Hindlimb muscle (tissue), 1 donor: ENCODE results near the gene RILPL2. TPM values are rescaled to one million over a fixed set of nuclear protein-coding genes. Genes with fewer than 3 reads are reported as not detected.
A peak's percentile ranks its signal among the peaks of the same experiment; 100 is the strongest.
"Not testable (repeated sequence)": the region's sequence is repeated elsewhere in the genome, so short reads cannot be mapped to it uniquely, and the experiment has no call there.

Experiments
- DNase-seq: peaks from one replicate; pipeline ENCODE4 v3.0.0-alpha.2; 2013
- polyA plus RNA-seq: library from polyadenylated mRNA; unstranded; fragments of 120-200 nt; gene quantifications from one replicate; pipeline ENCODE4 v1.2.1, GENCODE V29; 2013; ENCODE audit not compliant: insufficient read length

Gene RILPL2
- polyA plus RNA-seq, 1 donor: 1.8 TPM

- no peak for DNase-seq
These were observed 34.5 kb downstream of the RILPL2 start for GRCh38 chr12:123401753-123402683.

DNA sequence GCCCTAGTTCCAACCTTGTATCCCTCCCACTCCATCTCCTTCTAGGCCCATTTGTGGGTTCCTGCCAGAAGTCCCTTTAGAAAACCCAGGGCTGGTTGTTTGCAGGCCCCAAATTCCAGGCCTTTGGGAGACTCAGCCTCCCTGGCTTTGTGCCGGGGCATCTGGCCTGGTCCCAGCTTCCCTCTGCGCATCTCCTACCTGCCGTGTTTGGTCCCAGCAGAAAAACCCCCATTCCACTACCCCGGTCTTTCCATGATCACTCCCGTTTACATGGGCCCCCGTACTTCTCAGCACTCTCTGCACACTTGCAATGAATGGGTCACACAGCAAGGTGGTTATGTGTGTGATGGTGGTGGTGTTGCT, 37.2 kb downstream of the RILPL2 start:
- no peak for DNase-seq

DNA sequence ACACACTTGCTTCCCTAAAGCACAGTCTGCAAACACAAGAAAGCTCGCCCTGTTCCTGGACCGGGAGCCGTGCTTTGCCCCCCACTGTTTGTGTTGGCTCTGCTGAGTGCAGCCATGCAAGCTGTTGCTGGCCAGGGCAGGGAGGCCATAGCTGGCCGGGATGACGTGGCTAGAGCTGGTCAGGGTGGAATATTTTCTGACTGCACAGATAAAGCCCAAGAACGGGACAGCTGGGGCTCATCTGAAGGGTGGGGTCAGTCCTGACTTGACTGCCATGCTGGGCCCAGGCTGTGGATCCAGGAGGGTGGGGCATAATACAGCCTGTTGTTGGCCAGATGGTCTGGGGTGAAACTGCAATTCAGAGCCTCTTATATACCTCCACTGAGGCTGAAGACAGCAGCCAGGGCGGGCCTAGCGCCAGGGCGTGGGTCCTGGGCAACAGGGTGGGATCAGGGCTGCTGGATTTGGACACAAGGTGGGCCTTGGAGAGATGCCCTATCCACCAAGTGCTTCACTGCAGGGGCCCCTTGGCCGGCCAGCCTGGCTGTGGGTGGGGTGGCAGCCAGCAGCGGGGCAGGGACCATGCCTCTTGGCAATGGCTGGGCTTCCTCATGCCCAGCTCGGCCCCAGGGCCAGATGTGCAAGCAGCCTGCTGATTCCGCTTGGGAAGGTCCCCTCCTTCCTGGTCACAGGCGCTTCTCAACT, 37.8 kb downstream of the RILPL2 start:
- DNase-seq: peak; percentile 16

DNA sequence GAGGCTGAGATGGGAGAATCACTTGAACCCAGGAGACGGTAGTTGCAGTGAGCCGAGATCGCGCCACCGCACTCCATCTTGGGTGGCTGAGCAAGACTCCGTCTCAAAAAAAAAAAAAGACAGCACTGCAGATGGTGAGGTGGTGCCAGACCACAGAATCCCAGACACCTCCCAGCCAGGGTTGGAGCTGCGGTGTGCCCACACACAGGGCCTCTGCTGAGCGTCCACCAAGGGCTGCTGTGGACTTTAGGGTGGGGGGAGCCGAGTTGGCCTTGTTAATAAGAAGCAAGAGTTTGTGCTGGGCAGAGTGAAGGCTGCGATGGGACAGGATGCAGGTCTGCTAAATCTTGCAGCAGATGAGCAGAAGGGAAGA, 38.3 kb downstream of the RILPL2 start:
- DNase-seq: no peak

- no peak for DNase-seq
These were observed 39.1 kb downstream of the RILPL2 start for GRCh38 chr12:123397400-123397799.

- DNase-seq: no peak
These were observed 39.5 kb downstream of the RILPL2 start for GRCh38 chr12:123396954-123397353.

DNA sequence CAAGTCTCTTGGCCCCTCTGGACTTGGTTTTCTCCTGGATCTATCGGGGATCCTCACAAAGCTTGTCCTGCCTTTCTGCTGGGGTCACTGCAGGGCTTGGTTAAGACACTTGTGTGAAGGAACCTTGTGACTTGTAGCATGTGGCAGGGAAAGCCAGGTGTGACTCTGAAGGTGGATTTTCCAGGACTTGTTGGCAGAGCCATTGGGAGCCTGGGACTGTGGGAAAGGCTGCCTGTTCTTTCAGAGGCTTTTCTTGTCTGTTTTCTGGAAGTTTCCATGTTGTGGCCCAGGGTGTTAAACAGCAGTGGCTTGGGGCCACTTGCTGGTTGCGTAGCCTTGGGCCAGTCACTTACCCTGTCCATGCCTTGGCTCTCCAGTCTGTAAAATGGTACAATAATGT, 39.9 kb downstream of the RILPL2 start:
- no peak for DNase-seq

GRCh38 chr12:123395236-123395635, 41.2 kb downstream of the RILPL2 start:
- no peak for DNase-seq

DNA sequence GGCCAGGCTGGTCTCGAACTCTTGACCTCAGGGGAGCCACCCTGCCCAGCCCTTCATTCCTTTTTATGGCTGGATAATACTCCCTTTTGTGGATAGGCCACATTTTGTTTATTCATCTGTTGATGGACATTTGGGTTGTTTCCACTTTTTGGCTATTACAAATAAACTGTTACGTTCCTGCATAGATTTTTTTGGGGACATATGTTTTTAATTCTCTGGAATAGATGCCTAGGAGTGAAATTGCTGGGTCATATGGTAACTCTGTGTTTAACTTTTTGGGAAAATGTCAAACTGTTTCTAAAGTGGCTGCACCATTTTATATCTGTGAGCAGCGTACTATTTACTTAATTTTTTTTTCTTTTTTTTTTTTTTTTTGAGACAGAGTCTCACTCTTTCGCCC, 42.7 kb downstream of the RILPL2 start:
- no peak for DNase-seq

GRCh38 chr12:123391546-123392343, 44.7 kb downstream of the RILPL2 start:
- DNase-seq: no peak

- DNase-seq: no peak
These were observed 45.7 kb downstream of the RILPL2 start for GRCh38 chr12:123390498-123391426.

GRCh38 chr12:123389560-123390351, 46.7 kb downstream of the RILPL2 start:
- peak; percentile 14 for DNase-seq

DNA sequence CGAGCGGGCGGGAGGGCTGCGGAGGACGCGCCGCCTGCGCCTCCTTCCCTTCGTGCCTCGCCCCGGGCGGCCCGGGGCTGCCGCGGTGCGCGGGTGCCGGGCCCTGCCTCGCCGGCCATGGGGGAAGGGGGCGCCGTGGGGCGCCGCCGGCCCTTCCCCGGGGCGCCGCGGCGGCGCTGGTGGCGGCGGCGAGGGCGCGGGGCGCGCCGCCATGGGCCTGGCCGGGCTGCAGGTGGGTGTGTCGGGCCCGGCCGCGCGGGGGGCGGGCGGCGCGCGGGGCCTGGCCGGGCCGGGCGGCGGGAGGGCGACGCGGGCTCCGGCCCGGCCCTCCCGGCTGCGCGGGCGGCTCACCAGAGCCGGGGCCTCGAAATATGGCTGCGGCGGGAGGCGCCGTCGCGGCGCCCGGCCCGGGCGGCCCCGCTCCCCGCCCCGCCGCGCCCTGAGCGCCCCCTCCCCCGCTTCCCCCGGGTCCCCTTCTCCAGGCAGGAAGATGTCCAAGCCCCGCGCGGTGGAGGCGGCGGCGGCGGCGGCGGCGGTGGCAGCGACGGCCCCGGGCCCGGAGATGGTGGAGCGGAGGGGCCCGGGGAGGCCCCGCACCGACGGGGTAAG, 47.4 kb downstream of the RILPL2 start:
- no peak for DNase-seq

GRCh38 chr12:123388177-123388950, 48.1 kb downstream of the RILPL2 start:
- peak; percentile 83 for DNase-seq

GRCh38 chr12:123387508-123388176, 48.8 kb downstream of the RILPL2 start:
- no peak for DNase-seq

DNA sequence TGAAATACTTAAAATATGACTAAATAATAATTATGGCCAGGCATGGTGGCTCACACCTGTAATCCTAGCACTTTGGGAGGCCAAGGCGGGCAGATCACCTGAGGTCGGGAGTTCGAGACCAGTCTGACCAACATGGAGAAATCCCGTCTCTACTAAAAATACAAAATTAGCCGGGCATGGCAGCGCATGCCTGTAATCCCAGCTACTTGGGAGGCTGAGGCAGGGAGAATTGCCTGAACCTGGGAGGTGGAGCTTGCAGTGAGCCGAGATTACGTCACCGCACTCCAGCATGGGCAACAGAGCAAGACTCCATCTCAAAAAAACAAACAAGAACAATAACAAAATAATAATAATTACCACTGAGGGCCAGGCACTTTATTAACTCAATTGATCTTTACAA, 50.9 kb downstream of the RILPL2 start:
- not testable (repeated sequence) for DNase-seq

GRCh38 chr12:123384994-123385376, 51.5 kb downstream of the RILPL2 start:
- DNase-seq: no peak

GRCh38 chr12:123384318-123384993, 52.0 kb downstream of the RILPL2 start:
- peak; percentile 10 for DNase-seq

DNA sequence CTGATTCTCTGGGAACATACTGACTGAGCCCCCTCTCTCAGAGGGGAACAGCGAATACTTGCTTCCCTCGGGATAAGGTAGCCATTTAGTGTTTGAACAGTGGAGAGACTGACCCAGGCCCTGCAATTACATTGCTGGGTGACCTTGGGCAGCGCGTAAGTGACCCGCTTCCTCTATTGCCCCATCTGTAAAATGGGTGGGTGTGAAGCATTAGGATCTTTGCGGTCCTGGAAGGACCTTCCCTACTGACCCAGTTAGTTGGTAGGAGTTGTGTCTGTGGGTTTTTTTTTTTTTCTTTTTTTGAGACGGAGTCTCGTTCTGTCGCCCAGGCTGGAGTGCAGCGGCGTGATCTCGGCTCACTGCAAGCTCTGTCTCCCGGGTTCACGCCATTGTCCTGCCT, 53.8 kb downstream of the RILPL2 start:
- DNase-seq: no peak
